H1 (cell line): Measurements from ENCODE around the gene SIT1. TPM values are rescaled to one million over a fixed set of nuclear protein-coding genes. Genes with fewer than 3 reads are reported as not detected.

ENCODE experiments used
- CTCF ChIA-PET: fragments of 300-600 bp; sonication (Branson Sonifier 250); formaldehyde crosslinking; loops from one replicate; lab custom pipeline; 2021; ENCODE audit not compliant: partially characterized antibody; lab: Charles Lee
- POLR2A ChIA-PET: fragments of 300-600 bp; sonication (Branson Sonifier 250); formaldehyde crosslinking; loops from one replicate; lab custom pipeline; 2021; ENCODE audit warnings: inconsistent platforms; ENCODE audit not compliant: partially characterized antibody; lab: Charles Lee
- DNase-seq, 2 experiments: peaks; one replicate each; pipeline versions ENCODE4 v3.0.0 to v3.0.0-alpha.2; 2010 to 2022; ENCODE audit warnings: low spot score in 2 of 2, low read depth in 1 of 2, mixed read lengths in 1 of 2
- FAIRE-seq: peaks from 2 replicates; lab custom pipeline; 2011; peaks lifted over from hg19 to GRCh38; lab: Jason Lieb, UNC
- H2AFZ ChIP-seq: 2 replicates; pipeline ENCODE4 v1.8.1; 2012; ENCODE audit warnings: low read length, inconsistent platforms
- H2AK5ac ChIP-seq: 2 replicates; pipeline ENCODE4 v1.6.1; 2013; ENCODE audit warnings: low read depth, low read length
- H2BK120ac ChIP-seq: replicated peaks from 2 replicates; pipeline ENCODE3; 2013; ENCODE audit warnings: low read depth, low read length, inconsistent platforms
- H2BK12ac ChIP-seq: 2 replicates; pipeline ENCODE4 v1.6.1; 2013; ENCODE audit warnings: low read depth, low read length
- H2BK15ac ChIP-seq: 2 replicates; pipeline ENCODE4 v1.6.1; 2013; ENCODE audit warnings: low read length
- H2BK20ac ChIP-seq: 2 replicates; pipeline ENCODE4 v1.6.1; 2013; ENCODE audit warnings: low read length
- H2BK5ac ChIP-seq: 2 replicates; pipeline ENCODE4 v1.6.1; 2013; ENCODE audit warnings: low read depth, low read length
- H3K14ac ChIP-seq: 2 replicates; pipeline ENCODE4 v1.6.1; 2013; ENCODE audit warnings: inconsistent platforms; ENCODE audit not compliant: insufficient read length
- H3K18ac ChIP-seq: 2 replicates; pipeline ENCODE4 v1.6.1; 2013; ENCODE audit warnings: low read length; ENCODE audit errors: extremely low read depth
- H3K23ac ChIP-seq: 2 replicates; pipeline ENCODE4 v1.6.1; 2013; ENCODE audit warnings: inconsistent platforms; ENCODE audit not compliant: insufficient read length
- H3K23me2 ChIP-seq: 2 replicates; pipeline ENCODE4 v1.6.1; 2013; ENCODE audit warnings: low read depth, low read length
- H3K27ac ChIP-seq: 2 replicates; pipeline ENCODE4 v1.6.1; 2011; ENCODE audit warnings: low read depth, low read length, inconsistent platforms
- H3K27me3 ChIP-seq, 4 experiments: replicated peaks in 1 of 4; 1 replicate in 1 of 4; 2 replicates in 3 of 4; pipeline versions ENCODE4 v1.6.1 to v1.8.1; 2011 to 2013; ENCODE audit warnings: low read length in 3 of 4, mild to moderate bottlenecking in 3 of 4, inconsistent platforms in 2 of 4, mixed read lengths in 2 of 4, moderate library complexity in 1 of 4; ENCODE audit not compliant: control insufficient read depth in 3 of 4, insufficient read depth in 3 of 4; ENCODE audit errors: extremely low read depth in 1 of 4
- H3K36me3 ChIP-seq, 4 experiments: 2 replicates each; pipeline versions ENCODE4 v1.6.1 to v1.8.1; 2011 to 2013; ENCODE audit warnings: mild to moderate bottlenecking in 4 of 4, low read length in 3 of 4, moderate library complexity in 2 of 4, control low read depth in 1 of 4, inconsistent platforms in 1 of 4; ENCODE audit not compliant: insufficient read depth in 4 of 4, control insufficient read depth in 2 of 4
- H3K4ac ChIP-seq: replicated peaks from 2 replicates; pipeline ENCODE3; 2013; ENCODE audit warnings: low read length, low read depth, mixed read lengths, inconsistent platforms; ENCODE audit not compliant: insufficient read length
- H3K4me1 ChIP-seq, 4 experiments: replicated peaks in 1 of 4; 1 replicate in 1 of 4; 2 replicates in 3 of 4; pipeline versions ENCODE4 v1.6.1 to v1.8.1; 2011 to 2013; ENCODE audit warnings: low read length in 3 of 4, inconsistent platforms in 2 of 4, mixed read lengths in 1 of 4; ENCODE audit not compliant: insufficient read depth in 4 of 4, control insufficient read depth in 3 of 4
- H3K4me2 ChIP-seq, 2 experiments: 2 replicates each; pipeline versions ENCODE4 v1.6.1 to v1.8.1; 2011 to 2013; ENCODE audit warnings: low read depth in 2 of 2, low read length in 2 of 2, control low read depth in 1 of 2, inconsistent platforms in 1 of 2, mild to moderate bottlenecking in 1 of 2; ENCODE audit not compliant: insufficient read depth in 1 of 2
- H3K4me3 ChIP-seq, 4 experiments: fragments of 200-600, 300-600 bp in 1 of 4; sonication (generic), shearing (Covaris generic), sonication (Bioruptor Twin) in 1 of 4; 2 replicates each; pipeline versions ENCODE4 v1.5.1 to v1.8.1; 2011 to 2016; ENCODE audit warnings: low read length in 4 of 4, low read depth in 3 of 4, control low read depth in 2 of 4, inconsistent platforms in 2 of 4, mild to moderate bottlenecking in 2 of 4, mixed read lengths in 1 of 4, moderate library complexity in 1 of 4; ENCODE audit not compliant: insufficient read depth in 2 of 4; ENCODE audit errors: extremely low read depth in 1 of 4
- H3K56ac ChIP-seq: replicated peaks from 2 replicates; pipeline ENCODE3; 2013; ENCODE audit warnings: low read depth, mild to moderate bottlenecking, mixed read lengths, low read length, inconsistent platforms; ENCODE audit not compliant: insufficient read length
- H3K79me1 ChIP-seq: 2 replicates; pipeline ENCODE4 v1.6.1; 2013; ENCODE audit warnings: low read depth, low read length, control low read depth
- H3K79me2 ChIP-seq, 2 experiments: 2 replicates each; pipeline versions ENCODE4 v1.6.1 to v1.8.1; 2012 to 2013; ENCODE audit warnings: low read length in 2 of 2, mild to moderate bottlenecking in 2 of 2, inconsistent platforms in 1 of 2; ENCODE audit not compliant: insufficient read depth in 2 of 2, control insufficient read depth in 1 of 2
- H3K9ac ChIP-seq, 4 experiments: replicated peaks in 1 of 4; 1 replicate in 1 of 4; 2 replicates in 3 of 4; pipeline versions ENCODE4 v1.6.1 to v1.8.1; 2011 to 2013; ENCODE audit warnings: low read depth in 3 of 4, low read length in 3 of 4, control low read depth in 2 of 4, mild to moderate bottlenecking in 2 of 4, moderate library complexity in 2 of 4, inconsistent platforms in 1 of 4; ENCODE audit errors: extremely low read depth in 1 of 4
- H3K9me3 ChIP-seq, 2 experiments: 2 replicates each; pipeline versions ENCODE4 v1.6.1 to v1.8.1; 2012 to 2013; ENCODE audit warnings: mild to moderate bottlenecking in 2 of 2, moderate library complexity in 2 of 2, control low read depth in 1 of 2, inconsistent platforms in 1 of 2, low read depth in 1 of 2, low read length in 1 of 2, mixed read lengths in 1 of 2; ENCODE audit not compliant: insufficient read depth in 2 of 2
- H4K20me1 ChIP-seq, 2 experiments: replicated peaks in 1 of 2; 2 replicates each; pipeline versions ENCODE3 to v1.8.1; 2011 to 2013; ENCODE audit warnings: inconsistent platforms in 2 of 2, low read length in 2 of 2, mild to moderate bottlenecking in 1 of 2; ENCODE audit not compliant: insufficient read depth in 2 of 2, control insufficient read depth in 1 of 2
- H4K5ac ChIP-seq: 2 replicates; pipeline ENCODE4 v1.6.1; 2013; ENCODE audit warnings: low read length, low read depth, mixed read lengths, inconsistent platforms; ENCODE audit not compliant: insufficient read length
- H4K8ac ChIP-seq: 2 replicates; pipeline ENCODE4 v1.8.0; 2013; ENCODE audit warnings: mild to moderate bottlenecking, moderate library complexity, low read length, inconsistent platforms; ENCODE audit not compliant: insufficient read depth; ENCODE audit errors: extremely low read depth
- H4K91ac ChIP-seq: replicated peaks from 2 replicates; pipeline ENCODE3; 2013; ENCODE audit warnings: low read length, mixed read lengths, inconsistent platforms; ENCODE audit not compliant: insufficient read length
- TBP ChIP-seq: IDR thresholded peaks from 2 replicates; pipeline ENCODE4 v1.6.1; 2011; ENCODE audit warnings: low read depth, low read length, improper control_type of control experiment
- TCF12 ChIP-seq: IDR thresholded peaks from 2 replicates; pipeline ENCODE4 v1.6.1; 2011; ENCODE audit warnings: low read depth, mild to moderate bottlenecking, low read length
- WGBS, 2 experiments: shearing (Covaris generic) in 1 of 2; methylation state at CpG; one replicate each; pipeline versions ENCODE4 v1.1.6 to v1.1.7; 2013 to 2015; ENCODE audit warnings: low lambda C conversion rate in 2 of 2, mixed read lengths in 2 of 2, inconsistent platforms in 1 of 2, low coverage in 1 of 2, missing lambda C conversion rate in 1 of 2; ENCODE audit not compliant: insufficient replicate concordance in 2 of 2, insufficient coverage in 1 of 2, insufficient read length in 1 of 2; ENCODE audit errors: extremely low coverage in 1 of 2, missing lambda C conversion rate in 1 of 2; 5-methylcytosine and 5-hydroxymethylcytosine counted together
- polyA plus RNA-seq, 7 experiments: library from polyadenylated mRNA; depleted of rRNA in 3 of 7; stranded (reverse) in 5 of 7; unstranded in 2 of 7; fragments of >200 nt in 5 of 7; fragments of 200-250 nt in 2 of 7; gene quantifications; 1 replicate in 5 of 7; 2 replicates in 1 of 7; 4 replicates in 1 of 7; pipeline versions ENCODE4 v1.2.1 to v1.2.3, GENCODE V29; 2011 to 2013; ENCODE audit warnings: missing spikeins in 2 of 7, mixed read lengths in 2 of 7
- total RNA-seq: library from RNA; stranded (reverse); fragmentation: NEBNext Ultra II Directional; extraction: Animal tissue kit (Norgen Biotek cat#: 25700); gene quantifications from 2 replicates; pipeline ENCODE4 v1.2.1, GENCODE V29; 2021

Gene SIT1
- total and polyA plus RNA-seq, 2 of the 8 experiments (the other 6 are each of a cell fraction or from before 2014, with no cell fraction given) = 8.2 to 12.8 TPM

DNA sequence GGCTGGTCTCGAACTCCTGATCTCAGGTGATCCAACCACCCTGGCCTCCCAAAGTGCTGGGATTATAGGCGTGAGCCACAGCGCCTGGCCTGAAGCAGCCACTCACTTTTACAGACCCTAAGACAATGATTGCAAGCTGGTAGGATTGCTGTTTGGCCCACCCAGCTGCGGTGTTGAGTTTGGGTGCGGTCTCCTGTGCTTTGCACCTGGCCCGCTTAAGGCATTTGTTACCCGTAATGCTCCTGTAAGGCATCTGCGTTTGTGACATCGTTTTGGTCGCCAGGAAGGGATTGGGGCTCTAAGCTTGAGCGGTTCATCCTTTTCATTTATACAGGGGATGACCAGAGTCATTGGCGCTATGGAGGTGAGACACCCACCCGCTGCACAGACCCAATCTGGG, 24.5 kb upstream of the SIT1 start:
- H2BK12ac ChIP-seq = 0 out of 2 replicates have a peak overlapping the region, but pooled peaks have one; percentile 35
- no peak overlapping the region for H2AK5ac ChIP-seq
- no peaks in the 10 kb centered on the region for H3K79me2 ChIP-seq
- no peak overlapping the region for H2BK15ac ChIP-seq
- no peak overlapping the region for H4K91ac ChIP-seq
- no peaks in the 10 kb centered on the region for H3K79me1 ChIP-seq
- no peaks in the 10 kb centered on the region for H4K20me1 ChIP-seq
- H3K4me1 ChIP-seq = peaks cover 0 to 12% (median under 1%) of the 10 kb centered on the region in 4 experiments; a peak in 5 of 7 replicates
- 35% methylated on average over 11 of the region's 13 CpGs; no CpG with 5 or more reads in 1 of the 2 experiments for WGBS, 2 experiments
- ChIA-PET POLR2A (interaction anchor here (0.6 to 7.6 kb wide), 13 partner anchors 9 to 64 kb away, joined by 3 to 63 read pairs (median 6); partner anchors contain the start of genes ARHGEF39, CCDC107, CREB3 and RMRP), CTCF (interaction anchor here (0.8 to 6.3 kb wide), 11 partner anchors 10 to 64 kb away, joined by 3 to 77 read pairs (median 9); partner anchors contain the start of genes ARHGEF39, CCDC107 and RMRP)
- no peaks in the 10 kb centered on the region for H3K9me3 ChIP-seq
- peaks cover 2% of the 10 kb centered on the region; the same call in 1 of the 2 replicates for H3K23me2 ChIP-seq
- peak overlapping the region; percentile 36 for H3K18ac ChIP-seq
- peaks cover 0 to 3% (median 3%) of the 10 kb centered on the region in 4 experiments; a peak in 4 of 7 replicates for H3K27me3 ChIP-seq
- no peak overlapping the region for H3K27ac ChIP-seq
- peak overlapping the region; percentile 82; the same call in 1 of the 2 replicates for H2AFZ ChIP-seq
- H3K4me2 ChIP-seq = peak overlapping the region; percentile 88 to 91
- H3K4ac ChIP-seq = no peak overlapping the region
- no peak for FAIRE-seq
- H4K5ac ChIP-seq = no peak overlapping the region
- peak overlapping the region in 3 of 4 experiments; percentile 26 to 65 (median 48); a peak in 3 of 7 replicates for H3K9ac ChIP-seq
- H3K14ac ChIP-seq = no peak overlapping the region
- 0 out of 2 replicates have a peak overlapping the region, but pooled peaks have one; percentile 4 for H2BK5ac ChIP-seq
- H4K8ac ChIP-seq = peak overlapping the region; percentile 38; the same call in 1 of the 2 replicates
- no peaks in the 10 kb centered on the region for H3K36me3 ChIP-seq
- no peak overlapping the region for H3K56ac ChIP-seq
- TF ChIP-seq TCF12 = no peak
- peak; percentile 82 for TF ChIP-seq TBP
- peak overlapping the region; percentile 55 to 69 (median 60) for H3K4me3 ChIP-seq
- no peak overlapping the region for H3K23ac ChIP-seq
- peak in 1 of 2 experiments; percentile 59 for DNase-seq
- no peak overlapping the region for H2BK20ac ChIP-seq
- H2BK120ac ChIP-seq = no peak overlapping the region
